GM19351 (cell line): ENCODE measurements around the gene OGN.
"Not testable (repeated sequence)": the region's sequence is repeated elsewhere in the genome, so short reads cannot be mapped to it uniquely, and the experiment has no call there.

Source experiments
- ATAC-seq: cut with Tn5 transposase; IDR thresholded peaks from one replicate; pipeline ENCODE4 v1.9.1; 2021; ENCODE audit warnings: mild to moderate bottlenecking, moderate library complexity; ENCODE audit not compliant: unreplicated experiment

OGN gene, protein sequence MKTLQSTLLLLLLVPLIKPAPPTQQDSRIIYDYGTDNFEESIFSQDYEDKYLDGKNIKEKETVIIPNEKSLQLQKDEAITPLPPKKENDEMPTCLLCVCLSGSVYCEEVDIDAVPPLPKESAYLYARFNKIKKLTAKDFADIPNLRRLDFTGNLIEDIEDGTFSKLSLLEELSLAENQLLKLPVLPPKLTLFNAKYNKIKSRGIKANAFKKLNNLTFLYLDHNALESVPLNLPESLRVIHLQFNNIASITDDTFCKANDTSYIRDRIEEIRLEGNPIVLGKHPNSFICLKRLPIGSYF

DNA sequence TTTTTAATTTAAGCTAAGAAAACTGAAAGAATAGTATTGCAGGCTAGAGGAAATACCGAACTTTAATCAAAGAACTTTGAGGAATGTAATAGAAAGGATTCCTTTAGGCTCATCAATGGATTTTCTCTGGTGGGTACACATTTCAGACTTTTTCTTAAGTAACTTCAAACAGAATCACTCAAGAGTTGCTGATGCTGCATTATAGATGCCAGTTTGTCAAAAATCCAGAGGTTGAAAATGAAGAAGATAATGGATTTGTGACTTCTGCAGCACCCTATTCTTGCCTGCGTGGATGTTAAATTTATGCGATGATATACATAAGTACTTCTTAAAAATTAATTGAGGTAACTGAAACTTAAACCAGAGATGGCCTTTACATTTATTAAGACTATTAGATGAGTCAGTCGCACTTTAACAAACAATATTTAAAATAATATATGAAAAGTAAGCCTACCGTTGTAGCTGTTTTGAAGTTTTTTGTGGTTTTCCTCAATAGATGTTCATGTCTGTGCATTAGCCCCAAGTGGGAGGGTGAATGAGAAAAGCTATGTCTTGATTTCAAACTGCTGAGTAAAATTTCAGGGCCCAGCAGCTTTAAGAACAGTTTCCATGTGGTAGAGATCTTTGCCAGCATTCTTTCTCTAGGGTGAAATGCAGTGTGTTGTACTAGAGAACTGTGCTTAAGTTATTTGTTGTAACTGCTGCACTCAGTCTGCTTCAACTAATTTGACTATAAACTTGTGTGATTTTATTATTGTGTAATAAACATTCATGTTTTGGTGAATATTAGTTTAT lies at the start of gene OGN:
Gene OGN (minus strand): TSS at position 537 of the 795 bp plus-strand sequence. CDS start 1,171 bp downstream, outside the sequence.
- ATAC-seq: no peak

GRCh38 chr9:92446536-92446935 lies 42.2 kb upstream of the OGN start:
- ATAC-seq: no peak

DNA sequence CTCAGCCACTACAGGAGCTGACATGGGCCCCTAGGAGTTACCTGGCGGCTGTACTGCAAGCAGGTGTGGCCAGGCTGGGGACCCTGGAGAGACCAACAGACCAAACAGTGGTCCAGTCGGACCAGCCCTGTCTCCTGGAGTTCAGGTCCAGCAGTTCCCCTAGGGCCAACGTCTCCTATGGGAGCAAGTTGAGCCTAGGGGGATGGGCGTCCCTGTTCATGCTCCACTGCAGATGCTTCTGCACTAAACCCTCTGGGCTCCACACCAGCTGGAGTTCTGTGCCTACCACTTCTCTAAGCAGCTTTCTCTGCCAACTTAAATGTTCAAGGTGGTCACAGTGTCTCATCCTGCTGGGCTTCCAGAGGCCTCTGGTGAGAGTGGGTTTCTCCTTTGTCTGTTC lies 40.5 kb upstream of the OGN start:
- no peak for ATAC-seq

- ATAC-seq: peak; percentile 45
These were observed 36.3 kb upstream of the OGN start for GRCh38 chr9:92440751-92441046.

DNA sequence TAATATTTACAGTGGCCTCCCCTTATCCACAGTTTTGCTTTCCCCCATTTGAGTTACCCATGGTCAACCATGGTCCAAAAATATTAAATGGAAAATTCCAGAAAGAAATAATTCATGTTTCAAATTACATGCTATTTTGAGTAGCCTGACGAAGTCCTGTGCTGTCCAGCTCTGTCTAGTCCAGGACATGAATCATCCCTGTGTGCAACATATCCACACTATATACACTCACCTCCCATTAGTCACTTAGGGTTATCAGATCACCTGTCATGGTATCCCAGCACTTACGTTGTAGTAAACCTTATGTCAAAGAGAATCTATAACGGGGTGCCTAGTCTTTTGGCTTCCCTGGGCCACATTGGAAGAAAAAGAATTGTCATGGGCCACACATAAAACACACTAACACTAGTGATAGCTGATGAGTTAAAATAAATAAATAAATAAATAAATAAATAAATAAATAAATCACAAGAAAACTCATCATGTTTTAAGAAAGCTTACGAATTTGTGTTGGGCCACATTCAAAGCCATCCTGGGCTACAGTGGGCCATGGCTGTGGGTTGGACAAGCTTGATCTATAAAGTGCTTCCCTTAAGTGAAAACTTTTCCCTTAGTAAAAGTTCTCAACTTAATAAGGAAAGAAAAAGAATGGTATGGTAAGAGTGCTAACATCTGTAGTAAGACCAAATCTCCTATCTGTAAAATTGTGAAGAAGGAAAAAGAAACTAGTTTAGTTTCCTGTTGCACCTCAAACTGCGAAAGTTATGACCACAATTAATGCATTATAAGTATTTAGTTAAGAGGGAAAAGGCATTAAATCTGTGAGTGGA lies 35.8 kb upstream of the OGN start:
- peak; percentile 13 for ATAC-seq

- no peak for ATAC-seq
These were observed 34.6 kb upstream of the OGN start for GRCh38 chr9:92438900-92439526.

DNA sequence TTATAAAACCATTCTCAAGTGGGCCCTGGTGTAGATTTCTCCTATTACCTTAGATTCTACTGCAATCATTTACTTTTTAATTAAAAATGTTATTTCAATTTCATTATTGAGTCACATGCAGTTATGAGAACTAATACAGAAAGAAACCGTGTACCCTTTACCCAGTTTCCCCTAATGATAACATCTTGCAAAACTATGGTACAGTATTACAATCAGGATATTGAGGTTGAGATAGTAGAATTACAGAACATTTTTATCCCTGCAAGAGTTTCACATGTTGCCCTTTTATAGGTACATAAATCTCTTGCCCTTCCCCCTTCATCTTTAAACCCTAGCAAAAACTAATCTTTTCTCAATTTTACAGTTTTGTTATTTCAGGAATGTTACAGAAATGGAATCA lies 30.9 kb upstream of the OGN start:
- no peak for ATAC-seq

DNA sequence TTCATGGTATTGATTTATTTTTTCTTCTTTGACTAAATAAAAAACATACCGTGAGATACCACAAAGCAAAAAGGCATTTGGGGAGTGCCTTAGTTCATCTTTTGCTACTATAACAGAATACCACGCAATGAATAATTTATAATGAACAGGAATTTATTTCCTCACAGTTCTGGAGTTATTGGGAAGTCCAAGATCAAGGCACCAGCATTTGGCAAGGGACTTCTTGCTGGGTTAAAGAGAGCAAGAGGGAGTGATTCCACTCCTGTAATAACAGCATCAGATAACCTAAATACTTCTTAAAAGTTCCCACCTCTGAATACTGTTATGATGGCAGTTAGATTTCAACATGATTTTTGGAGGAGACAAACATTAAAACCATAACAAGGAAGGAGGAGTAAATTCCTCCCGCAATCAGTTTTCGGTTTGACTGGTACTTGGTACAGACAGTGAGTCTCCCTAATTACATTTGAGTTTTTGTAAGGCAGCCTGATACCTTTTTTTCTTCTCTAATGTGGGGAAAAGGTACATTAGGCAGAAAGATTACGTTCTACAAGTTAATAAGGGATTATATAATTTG lies 28.7 kb upstream of the OGN start:
- no peak for ATAC-seq

GRCh38 chr9:92432350-92432749 lies 28.0 kb upstream of the OGN start:
- no peak for ATAC-seq

GRCh38 chr9:92429836-92430235 lies 25.5 kb upstream of the OGN start:
- ATAC-seq: no peak

DNA sequence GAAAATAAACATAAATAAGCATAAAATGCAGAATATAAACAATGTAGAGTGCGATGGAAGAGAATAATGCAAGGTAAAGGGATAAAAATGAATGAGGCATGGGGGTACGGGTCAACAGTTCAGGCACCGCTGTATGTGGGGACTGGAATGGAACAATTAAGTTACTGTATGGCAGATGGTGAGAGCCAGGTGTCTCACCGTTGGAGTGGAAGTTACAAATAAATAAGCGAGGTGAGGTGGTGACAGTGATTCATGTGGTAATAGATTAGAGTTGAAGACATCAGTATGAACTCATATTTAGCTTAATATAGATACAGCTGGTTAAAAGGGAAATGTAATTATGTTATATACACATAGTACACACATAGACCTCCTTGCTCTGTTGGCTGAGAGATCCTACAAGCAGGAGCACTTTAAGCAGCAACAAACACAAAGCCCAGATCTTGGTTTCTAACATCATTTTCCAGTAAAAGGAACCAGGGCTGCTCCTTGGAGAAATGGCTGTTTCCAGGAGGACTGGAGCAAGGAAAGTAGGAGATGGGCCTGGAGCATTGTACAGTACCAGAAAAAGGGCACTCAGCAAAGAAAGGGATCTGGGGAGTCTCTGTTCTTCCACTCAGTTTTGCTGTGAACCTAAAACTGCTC lies 22.2 kb upstream of the OGN start:
- no peak for ATAC-seq

- ATAC-seq: no peak
These were observed 21.1 kb upstream of the OGN start for GRCh38 chr9:92425474-92425873.

DNA sequence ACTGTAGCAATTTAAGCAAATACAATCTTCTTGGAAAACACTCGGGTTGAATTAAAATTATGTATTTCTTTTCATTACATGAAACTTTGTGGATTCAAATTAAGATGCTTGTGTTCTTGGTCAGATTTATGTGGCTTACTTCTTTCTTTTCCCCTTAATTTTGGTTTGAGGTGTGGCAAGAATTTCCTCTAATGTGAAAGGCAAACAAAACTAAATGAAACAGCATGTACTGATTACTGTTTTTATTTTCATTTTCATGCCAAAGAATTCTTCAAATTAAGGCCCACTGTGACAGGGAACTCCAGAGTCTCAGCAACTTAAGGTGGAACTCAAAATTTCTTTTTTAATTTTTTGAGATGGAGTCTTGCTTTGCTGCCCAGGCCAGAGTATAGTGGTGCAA lies 20.0 kb upstream of the OGN start, which contains the start of gene OMD:
Gene OMD (minus strand): TSS at position 132 of the 400 bp plus-strand sequence. CDS start 6,913 bp downstream, outside the sequence.
- ATAC-seq: no peak

DNA sequence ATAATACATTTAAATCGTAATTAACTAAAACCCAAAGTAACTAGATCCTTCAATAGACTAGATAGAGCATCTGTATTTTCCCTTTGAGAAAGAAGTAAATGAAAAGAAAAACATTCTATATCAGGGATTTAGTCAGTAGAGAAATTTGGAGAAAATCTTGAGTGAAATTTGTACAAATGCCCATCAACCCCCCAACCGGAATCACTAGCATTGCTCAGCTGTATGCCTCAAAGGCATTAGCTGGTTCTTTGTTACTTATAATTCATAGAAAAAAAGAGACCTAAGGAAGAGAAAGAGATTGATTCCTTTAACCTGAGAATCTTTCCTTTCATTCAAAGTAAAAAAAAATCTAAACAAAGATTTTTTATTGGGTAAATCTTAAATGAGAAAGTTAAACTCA lies 19.2 kb upstream of the OGN start:
- ATAC-seq: no peak

GRCh38 chr9:92422611-92423338 lies 18.4 kb upstream of the OGN start:
- no peak for ATAC-seq

GRCh38 chr9:92414566-92414965 lies 10.2 kb upstream of the OGN start:
- no peak for ATAC-seq

GRCh38 chr9:92411157-92411556 lies 6.8 kb upstream of the OGN start:
- ATAC-seq: not testable (repeated sequence)

- no peak for ATAC-seq
These were observed 4.5 kb upstream of the OGN start for GRCh38 chr9:92408747-92409478.

DNA sequence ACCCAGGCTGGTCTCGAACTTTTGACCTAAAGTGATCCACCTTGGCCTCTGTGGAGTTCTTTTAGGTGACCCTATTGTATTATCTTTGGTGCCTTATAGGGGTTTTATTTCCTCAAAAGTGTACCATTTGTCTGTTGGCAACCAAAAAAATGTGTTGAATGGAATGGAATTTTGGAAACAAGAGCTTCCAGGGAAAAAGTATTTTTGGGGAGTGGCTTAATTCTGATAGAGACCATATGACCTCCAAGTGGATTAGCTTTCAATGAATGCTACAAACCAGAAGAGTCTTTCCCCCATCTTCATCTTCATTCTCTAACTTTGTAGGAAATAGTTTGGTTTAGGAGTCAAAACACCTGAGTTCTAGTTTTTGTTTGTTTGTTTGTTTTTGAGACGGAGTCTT lies 3.4 kb upstream of the OGN start:
- ATAC-seq: no peak
